ENCODE measurements around the gene LCT. TPM values are rescaled to one million over a fixed set of nuclear protein-coding genes. Genes with fewer than 3 reads are reported as not detected.
A peak's percentile ranks its signal among the peaks of the same experiment; 100 is the strongest.

LCT gene
- total and polyA plus RNA-seq, 9 of the 15 experiments (the other 6 are each of a cell fraction or from before 2014, with no cell fraction given): 0.01 to 0.04 (median 0.03) TPM; not detected in 4

DNA sequence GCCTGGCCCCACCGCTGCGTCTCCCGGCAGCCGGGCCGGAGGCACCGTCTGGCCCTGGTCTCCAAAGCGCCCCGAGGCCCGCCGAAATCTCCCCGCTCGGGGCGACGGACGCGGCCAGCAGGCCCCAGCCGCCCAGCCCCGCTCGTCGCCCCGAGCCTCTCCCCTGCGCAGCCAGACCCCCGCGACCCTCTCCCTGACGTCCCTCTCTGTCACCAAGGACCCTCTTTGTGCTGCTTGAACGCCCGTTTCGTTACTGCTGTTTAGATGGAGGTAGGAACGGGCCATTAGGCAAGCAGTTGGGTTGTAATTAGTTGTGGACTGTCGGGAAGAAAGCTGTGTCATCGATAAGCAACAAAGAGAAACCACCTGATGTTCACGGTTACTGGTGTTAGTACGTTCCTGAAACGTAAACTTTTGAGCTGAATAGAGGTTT lies 94.6 kb downstream of the LCT start:
- Histone ChIP-seq H3K9me1 (ENCODE audit: control insufficient read depth, insufficient read depth, low read length) (no peaks in the 10 kb centered on the region), H3K9me3 (replicated peaks; ENCODE audit: control insufficient read depth, insufficient read depth, low read depth, low read length) (no peaks in the 10 kb centered on the region), H3K4me1 (replicated peaks in 1 of 2; ENCODE audit: control insufficient read depth in 2 of 2, insufficient read depth in 2 of 2, low read length in 2 of 2) (peaks cover 8 to 10% of the 10 kb centered on the region in 2 experiments; a peak in 3 of 5 replicates), H2AFZ (ENCODE audit: low read depth, low read length) (peak overlapping the region; percentile 78), H3K4me2 (ENCODE audit: insufficient read depth, low read length) (peak overlapping the region; percentile 94), H3K79me2 (ENCODE audit: control insufficient read depth, insufficient read depth, low read length) (peaks cover 53% of the 10 kb centered on the region), H3K27me3 (ENCODE audit: control insufficient read depth in 2 of 2, insufficient read depth in 2 of 2, low read length in 2 of 2) (no peaks in the 10 kb centered on the region), H3K4me3 (peak overlapping the region; percentile 86), H3K36me3 (ENCODE audit: control insufficient read depth, insufficient read depth, low read length) (peaks cover 27% of the 10 kb centered on the region), H4K20me1 (replicated peaks; ENCODE audit: control insufficient read depth, insufficient read depth, low read length) (peaks cover 9% of the 10 kb centered on the region; the same call in 1 of the 2 replicates), H3K27ac (ENCODE audit: extremely low read depth, low read depth, low read length) (peak overlapping the region; percentile 93), H3K9ac (ENCODE audit: insufficient read depth in 1 of 2, low read depth in 2 of 2, low read length in 2 of 2) (peak overlapping the region; percentile 96 to 99)
- FAIRE-seq (peak; percentile 51), ATAC-seq (peak; percentile 61), DNase-seq (ENCODE audit: extremely low read depth in 1 of 4, low spot score in 3 of 4) (peak in 2 of 4 experiments; percentile 59 to 68)
- under 1% methylated on average over 34 of the region's 34 CpGs for WGBS (ENCODE audit: insufficient coverage, low coverage, missing lambda C conversion rate)
- intact Hi-C loops (cut with micrococcal nuclease) (loop anchor here (2.0 kb wide), 1 partner anchor 212 kb away; the partner anchor contains the start of genes R3HDM1 and ZRANB3), in situ Hi-C loops (cut with MboI) (no loop called here)
- ChIA-PET POLR2A (interaction anchor here (0.6 to 1.9 kb wide), 7 partner anchors 10 to 693 kb away, joined by 3 to 9 read pairs (median 3); no protein-coding TSS in a partner anchor), CTCF (ENCODE audit: low intra/inter-chr PET ratio) (no interaction called here)
- BruUV-seq (replicated peaks): no TSS peak
- no peak for TF ChIP-seq CXXC5 (CRISPR knock-in tag; IDR thresholded peaks at IDR 0.05)
- TF ChIP-seq JUND (IDR thresholded peaks at IDR 0.05; ENCODE audit: borderline replicate concordance, low read depth, low read length): 0 out of 2 replicates have a peak, but pooled peaks have one; percentile 22
- no peak for TF ChIP-seq JUND (tag; IDR thresholded peaks at IDR 0.05; ENCODE audit: borderline replicate concordance, low read depth, low read length)
- no peak for TF ChIP-seq ATF4 (CRISPR knock-in tag; IDR thresholded peaks at IDR 0.05)
- no peak for TF ChIP-seq KLF1 (tag; IDR thresholded peaks at IDR 0.05)
- TF ChIP-seq NFATC3 (IDR thresholded peaks at IDR 0.05): no peak
- TF ChIP-seq ZKSCAN1 (IDR thresholded peaks at IDR 0.05; ENCODE audit: low read depth, low read length): no peak
- TF ChIP-seq, protein P1, sequence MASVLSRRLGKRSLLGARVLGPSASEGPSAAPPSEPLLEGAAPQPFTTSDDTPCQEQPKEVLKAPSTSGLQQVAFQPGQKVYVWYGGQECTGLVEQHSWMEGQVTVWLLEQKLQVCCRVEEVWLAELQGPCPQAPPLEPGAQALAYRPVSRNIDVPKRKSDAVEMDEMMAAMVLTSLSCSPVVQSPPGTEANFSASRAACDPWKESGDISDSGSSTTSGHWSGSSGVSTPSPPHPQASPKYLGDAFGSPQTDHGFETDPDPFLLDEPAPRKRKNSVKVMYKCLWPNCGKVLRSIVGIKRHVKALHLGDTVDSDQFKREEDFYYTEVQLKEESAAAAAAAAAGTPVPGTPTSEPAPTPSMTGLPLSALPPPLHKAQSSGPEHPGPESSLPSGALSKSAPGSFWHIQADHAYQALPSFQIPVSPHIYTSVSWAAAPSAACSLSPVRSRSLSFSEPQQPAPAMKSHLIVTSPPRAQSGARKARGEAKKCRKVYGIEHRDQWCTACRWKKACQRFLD (CRISPR knock-in tag; IDR thresholded peaks at IDR 0.05): no peak
- no peak for TF ChIP-seq HEY1 (CRISPR knock-in tag; IDR thresholded peaks at IDR 0.05; ENCODE audit: borderline replicate concordance)
- TF ChIP-seq TRIM25 (IDR thresholded peaks at IDR 0.05; ENCODE audit: borderline replicate concordance): no peak
- no peak for TF ChIP-seq HDAC6 (IDR thresholded peaks at IDR 0.05; ENCODE audit: low read depth, low read length)
- no peak for TF ChIP-seq ZNF23 (CRISPR knock-in tag; IDR thresholded peaks at IDR 0.05)
- TF ChIP-seq ZFX (CRISPR knock-in tag; IDR thresholded peaks at IDR 0.05): peak; percentile 93
- TF ChIP-seq SOX6 (IDR thresholded peaks at IDR 0.05): 0 out of 2 replicates have a peak, but pooled peaks have one; percentile 22
- no peak for TF ChIP-seq GTF2F1 (IDR thresholded peaks at IDR 0.05; ENCODE audit: low read depth, low read length)
- TF ChIP-seq ZBTB17 (CRISPR knock-in tag; IDR thresholded peaks at IDR 0.05): peak; percentile 26; the same call in 1 of the 2 replicates
- peak; percentile 36 for TF ChIP-seq TAF1 (IDR thresholded peaks at IDR 0.05; ENCODE audit: control insufficient read depth, extremely low read depth, insufficient read depth, low read length, severe bottlenecking)

Measured in K562 (cell line).